ENCODE results near the gene EVA1A.
A peak's percentile ranks its signal among the peaks of the same experiment; 100 is the strongest.

The EVA1A gene

DNA sequence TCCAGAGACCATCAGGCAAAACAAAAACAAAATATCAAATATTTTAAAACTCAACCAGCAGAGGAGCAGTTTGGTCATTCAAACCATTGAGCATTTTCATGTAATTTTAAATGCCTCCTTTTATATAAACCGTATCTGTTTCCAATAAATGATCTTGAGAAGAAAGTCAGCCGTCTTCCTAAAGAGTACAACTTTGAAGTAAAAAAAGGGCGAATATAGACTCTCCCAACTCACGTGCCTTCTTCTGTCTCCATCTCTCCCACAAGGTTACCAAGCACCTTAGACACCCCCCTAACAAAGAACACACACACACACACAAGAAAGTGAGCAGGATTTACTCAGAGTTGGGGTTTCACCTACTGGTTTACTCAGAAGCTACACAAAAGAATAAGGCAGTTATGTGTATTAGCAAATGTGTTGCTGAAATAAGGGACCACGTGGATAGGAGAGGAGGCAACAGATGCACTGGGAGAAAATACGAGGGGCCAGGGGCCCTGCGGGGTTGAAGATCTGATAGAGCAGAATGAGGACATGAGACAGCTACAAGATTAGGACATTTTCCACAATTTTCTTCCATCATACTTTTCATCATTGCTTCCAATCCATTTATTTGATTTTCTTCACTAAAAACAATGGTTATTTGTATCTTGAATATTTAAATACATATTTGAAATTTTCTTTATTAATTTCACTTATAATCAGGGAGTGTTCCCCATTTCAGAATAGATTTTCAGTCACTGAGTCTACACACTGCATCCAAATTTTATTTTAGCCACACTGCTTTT lies 45.0 kb downstream of the EVA1A start:
- Histone ChIP-seq H3K27me3 (ENCODE audit: control insufficient read depth in 1 of 2, insufficient read depth in 1 of 2, low read length in 2 of 2) (no peaks in the 10 kb centered on the region), H3K4me1 (ENCODE audit: control insufficient read depth, insufficient read depth, low read depth, low read length) (no peaks in the 10 kb centered on the region), H3K9me3 (ENCODE audit: control insufficient read depth, low read length) (peaks cover 14% of the 10 kb centered on the region), H2AK5ac (ENCODE audit: low read length, severe bottlenecking) (no peak overlapping the region), H3K27ac (ENCODE audit: low read length, poor library complexity, severe bottlenecking) (no peak overlapping the region), H2BK5ac (ENCODE audit: low read depth, low read length, poor library complexity, severe bottlenecking) (no peak overlapping the region), H3K4ac (ENCODE audit: low read depth in 1 of 2, low read length in 2 of 2) (no peak overlapping the region), H3K23ac (ENCODE audit: low read length in 2 of 2) (no peak overlapping the region), H2BK12ac (ENCODE audit: low read length in 2 of 2) (no peak overlapping the region), H3K9ac (ENCODE audit: low read length) (no peak overlapping the region), H4K91ac (ENCODE audit: low read length) (no peak overlapping the region), H2BK15ac (ENCODE audit: low read depth, poor library complexity, severe bottlenecking) (no peak overlapping the region), H3K18ac (ENCODE audit: low read depth in 1 of 2, low read length in 2 of 2) (no peak overlapping the region), H2BK120ac (ENCODE audit: low read depth, low read length) (no peak overlapping the region), H3K36me3 (ENCODE audit: control insufficient read depth in 1 of 2, insufficient read depth in 2 of 2, low read depth in 1 of 2, low read length in 2 of 2) (peaks cover 34 to 52% of the 10 kb centered on the region in 2 experiments), H3K4me2 (ENCODE audit: low read length, poor library complexity, severe bottlenecking) (no peak overlapping the region), H2AFZ (ENCODE audit: low read depth, low read length) (no peak overlapping the region), H4K8ac (ENCODE audit: low read length) (no peak overlapping the region), H3K4me3 (ENCODE audit: insufficient read depth in 1 of 2, low read depth in 1 of 2, low read length in 2 of 2) (no peak overlapping the region), H3K79me1 (replicated peaks; ENCODE audit: low read length, poor library complexity, severe bottlenecking) (peaks cover 35% of the 10 kb centered on the region), H3K14ac (ENCODE audit: low read length in 2 of 2) (no peak overlapping the region)
- WGBS = 95% methylated on average over 5 of the region's 7 CpGs
- DNase-seq = no peak

DNA sequence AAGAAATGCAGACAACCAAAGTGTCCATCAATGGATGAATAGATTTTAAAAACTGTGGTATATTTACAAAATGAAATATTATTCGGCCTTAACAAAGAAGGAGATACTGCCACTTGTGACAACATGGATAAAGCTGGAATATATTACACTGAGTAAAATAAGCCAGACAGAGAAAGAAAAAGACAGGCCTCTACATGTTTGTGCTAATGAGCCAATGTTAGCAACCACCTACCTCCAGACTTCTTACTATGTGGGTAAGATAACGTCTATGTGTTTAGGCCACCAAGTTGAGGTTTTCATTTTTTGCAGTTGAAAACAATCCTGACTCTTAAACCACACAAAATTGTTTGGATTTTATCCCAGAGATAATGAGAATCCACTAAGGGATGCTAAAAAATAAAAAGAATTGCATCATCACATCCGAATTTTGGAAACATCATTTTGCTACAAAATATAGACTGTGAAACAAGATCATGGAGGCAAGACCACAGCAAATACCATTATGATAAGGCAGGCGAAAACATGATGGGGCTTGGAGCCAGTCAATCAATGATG lies 47.0 kb downstream of the EVA1A start:
- no peak overlapping the region for H3K18ac ChIP-seq (ENCODE audit: low read depth in 1 of 2, low read length in 2 of 2)
- 97% methylated on average over 2 of the region's 4 CpGs for WGBS
- H3K9me3 ChIP-seq (ENCODE audit: control insufficient read depth, low read length) = peaks cover 14% of the 10 kb centered on the region
- no peak overlapping the region for H3K4me3 ChIP-seq (ENCODE audit: insufficient read depth in 1 of 2, low read depth in 1 of 2, low read length in 2 of 2)
- H4K91ac ChIP-seq (ENCODE audit: low read length) = no peak overlapping the region
- H3K4me1 ChIP-seq (ENCODE audit: control insufficient read depth, insufficient read depth, low read depth, low read length) = no peaks in the 10 kb centered on the region
- H3K4ac ChIP-seq (ENCODE audit: low read depth in 1 of 2, low read length in 2 of 2) = no peak overlapping the region
- H2AFZ ChIP-seq (ENCODE audit: low read depth, low read length) = no peak overlapping the region
- no peaks in the 10 kb centered on the region for H3K27me3 ChIP-seq (ENCODE audit: control insufficient read depth in 1 of 2, insufficient read depth in 1 of 2, low read length in 2 of 2)
- no peak overlapping the region for H2BK15ac ChIP-seq (ENCODE audit: low read depth, poor library complexity, severe bottlenecking)
- H2BK5ac ChIP-seq (ENCODE audit: low read depth, low read length, poor library complexity, severe bottlenecking) = no peak overlapping the region
- peak overlapping the region; percentile 17 for H3K9ac ChIP-seq (ENCODE audit: low read length)
- peaks cover 33% of the 10 kb centered on the region for H3K79me1 ChIP-seq (replicated peaks; ENCODE audit: low read length, poor library complexity, severe bottlenecking)
- no peak overlapping the region for H3K14ac ChIP-seq (ENCODE audit: low read length in 2 of 2)
- peaks cover 27 to 52% of the 10 kb centered on the region in 2 experiments for H3K36me3 ChIP-seq (ENCODE audit: control insufficient read depth in 1 of 2, insufficient read depth in 2 of 2, low read depth in 1 of 2, low read length in 2 of 2)
- no peak overlapping the region for H3K23ac ChIP-seq (ENCODE audit: low read length in 2 of 2)
- no peak overlapping the region for H3K27ac ChIP-seq (ENCODE audit: low read length, poor library complexity, severe bottlenecking)
- H4K8ac ChIP-seq (ENCODE audit: low read length) = no peak overlapping the region
- H2AK5ac ChIP-seq (ENCODE audit: low read length, severe bottlenecking) = no peak overlapping the region
- DNase-seq = no peak
- H2BK12ac ChIP-seq (ENCODE audit: low read length in 2 of 2) = no peak overlapping the region
- H2BK120ac ChIP-seq (ENCODE audit: low read depth, low read length) = no peak overlapping the region
- H3K4me2 ChIP-seq (ENCODE audit: low read length, poor library complexity, severe bottlenecking) = no peak overlapping the region

DNA sequence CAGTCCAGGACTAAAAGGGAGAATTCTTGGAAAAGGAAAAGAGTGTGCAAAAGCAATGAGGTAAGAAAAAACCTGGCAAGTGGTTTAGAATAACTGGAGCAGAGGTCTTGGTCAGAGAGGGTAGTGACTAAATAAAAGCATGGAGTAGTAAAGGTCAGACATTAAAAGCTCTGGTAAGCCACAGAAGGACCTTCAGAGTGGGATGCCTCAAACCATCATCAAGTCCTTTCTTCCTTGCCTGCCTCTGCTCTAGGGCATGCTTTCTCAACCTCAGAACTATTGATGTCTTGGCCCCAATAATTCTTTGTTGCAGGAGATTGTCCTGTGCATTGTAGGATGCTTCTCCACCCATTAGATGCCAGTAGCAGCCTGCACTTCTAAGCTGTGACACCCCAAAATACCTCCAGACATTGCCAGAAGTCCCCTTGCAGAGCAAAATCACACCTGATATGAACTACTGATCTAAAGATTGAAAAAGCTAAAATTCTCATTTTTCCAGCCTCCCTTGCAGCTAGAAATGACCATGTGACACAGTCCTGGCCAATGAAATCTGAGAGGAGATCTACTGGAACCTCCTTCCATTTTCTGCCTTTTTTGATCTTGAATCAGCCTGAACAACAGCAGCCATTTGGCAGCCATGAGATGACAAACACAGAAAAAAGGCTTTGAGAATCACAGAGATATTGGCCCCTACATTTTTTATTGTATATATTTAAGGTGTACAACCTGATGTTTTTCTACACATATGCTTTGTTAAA lies 48.1 kb downstream of the EVA1A start:
- Histone ChIP-seq H3K4ac (ENCODE audit: low read depth in 1 of 2, low read length in 2 of 2) (no peak overlapping the region), H3K9ac (ENCODE audit: low read length) (no peak overlapping the region), H3K18ac (ENCODE audit: low read depth in 1 of 2, low read length in 2 of 2) (no peak overlapping the region), H3K14ac (ENCODE audit: low read length in 2 of 2) (no peak overlapping the region), H3K23ac (ENCODE audit: low read length in 2 of 2) (no peak overlapping the region), H3K4me1 (ENCODE audit: control insufficient read depth, insufficient read depth, low read depth, low read length) (no peaks in the 10 kb centered on the region), H2AFZ (ENCODE audit: low read depth, low read length) (no peak overlapping the region), H3K4me3 (ENCODE audit: insufficient read depth in 1 of 2, low read depth in 1 of 2, low read length in 2 of 2) (peak overlapping the region in 1 of 2 experiments; percentile 22), H3K36me3 (ENCODE audit: control insufficient read depth in 1 of 2, insufficient read depth in 2 of 2, low read depth in 1 of 2, low read length in 2 of 2) (peaks cover 18 to 46% of the 10 kb centered on the region in 2 experiments), H3K79me1 (replicated peaks; ENCODE audit: low read length, poor library complexity, severe bottlenecking) (peaks cover 26% of the 10 kb centered on the region), H2BK15ac (ENCODE audit: low read depth, poor library complexity, severe bottlenecking) (no peak overlapping the region), H3K27ac (ENCODE audit: low read length, poor library complexity, severe bottlenecking) (no peak overlapping the region), H2BK120ac (ENCODE audit: low read depth, low read length) (no peak overlapping the region), H2BK5ac (ENCODE audit: low read depth, low read length, poor library complexity, severe bottlenecking) (no peak overlapping the region), H4K91ac (ENCODE audit: low read length) (no peak overlapping the region), H3K27me3 (ENCODE audit: control insufficient read depth in 1 of 2, insufficient read depth in 1 of 2, low read length in 2 of 2) (no peaks in the 10 kb centered on the region), H3K4me2 (ENCODE audit: low read length, poor library complexity, severe bottlenecking) (no peak overlapping the region), H3K9me3 (ENCODE audit: control insufficient read depth, low read length) (peaks cover 14% of the 10 kb centered on the region), H2BK12ac (ENCODE audit: low read length in 2 of 2) (no peak overlapping the region), H2AK5ac (ENCODE audit: low read length, severe bottlenecking) (no peak overlapping the region), H4K8ac (ENCODE audit: low read length) (no peak overlapping the region)
- no peak for DNase-seq

DNA sequence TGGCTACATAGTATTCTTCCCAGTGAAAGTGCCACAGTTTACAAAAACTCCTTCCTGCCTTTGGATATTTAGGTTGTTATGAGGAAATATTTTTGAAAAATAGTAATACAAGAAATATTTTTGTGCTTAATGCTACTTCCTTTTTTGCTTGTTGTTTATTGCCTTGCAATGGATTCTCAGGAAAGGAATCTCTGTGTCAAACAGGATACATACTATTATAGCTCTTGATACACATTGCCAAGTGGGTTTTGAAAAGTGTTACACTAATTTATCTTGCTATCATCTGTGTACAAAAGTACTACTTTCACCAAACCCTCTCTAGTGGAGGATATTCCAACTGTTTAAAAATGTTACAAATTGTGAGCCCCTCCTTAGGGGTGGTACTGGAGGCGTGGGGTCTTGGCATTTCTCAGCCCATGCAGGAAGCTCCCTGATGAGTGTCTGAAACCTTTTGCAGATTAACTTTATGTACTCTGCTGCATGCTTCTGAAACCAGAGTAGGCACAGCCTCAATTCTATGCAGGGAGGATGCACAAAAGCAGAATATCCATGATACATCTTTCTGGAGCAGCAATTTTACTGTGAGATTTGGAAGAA lies 54.5 kb downstream of the EVA1A start:
- no peak overlapping the region for H3K4me2 ChIP-seq (ENCODE audit: low read length, poor library complexity, severe bottlenecking)
- no peak overlapping the region for H2BK120ac ChIP-seq (ENCODE audit: low read depth, low read length)
- no peak overlapping the region for H3K18ac ChIP-seq (ENCODE audit: low read depth in 1 of 2, low read length in 2 of 2)
- peaks cover 3 to 12% of the 10 kb centered on the region in 2 experiments for H3K36me3 ChIP-seq (ENCODE audit: control insufficient read depth in 1 of 2, insufficient read depth in 2 of 2, low read depth in 1 of 2, low read length in 2 of 2)
- H2BK12ac ChIP-seq (ENCODE audit: low read length in 2 of 2) = no peak overlapping the region
- H3K27ac ChIP-seq (ENCODE audit: low read length, poor library complexity, severe bottlenecking) = no peak overlapping the region
- H2BK15ac ChIP-seq (ENCODE audit: low read depth, poor library complexity, severe bottlenecking) = no peak overlapping the region
- no peak overlapping the region for H3K14ac ChIP-seq (ENCODE audit: low read length in 2 of 2)
- no peak overlapping the region for H2AK5ac ChIP-seq (ENCODE audit: low read length, severe bottlenecking)
- H3K4me1 ChIP-seq (ENCODE audit: control insufficient read depth, insufficient read depth, low read depth, low read length) = peaks cover 5% of the 10 kb centered on the region
- H3K4me3 ChIP-seq (ENCODE audit: insufficient read depth in 1 of 2, low read depth in 1 of 2, low read length in 2 of 2) = no peak overlapping the region
- H2BK5ac ChIP-seq (ENCODE audit: low read depth, low read length, poor library complexity, severe bottlenecking) = no peak overlapping the region
- H3K9ac ChIP-seq (ENCODE audit: low read length) = no peak overlapping the region
- 62% methylated on average over 1 of the region's 1 CpG for WGBS
- no peaks in the 10 kb centered on the region for H3K9me3 ChIP-seq (ENCODE audit: control insufficient read depth, low read length)
- H3K27me3 ChIP-seq (ENCODE audit: control insufficient read depth in 1 of 2, insufficient read depth in 1 of 2, low read length in 2 of 2) = no peaks in the 10 kb centered on the region
- H4K91ac ChIP-seq (ENCODE audit: low read length) = no peak overlapping the region
- H3K23ac ChIP-seq (ENCODE audit: low read length in 2 of 2) = no peak overlapping the region
- no peak for DNase-seq
- no peak overlapping the region for H2AFZ ChIP-seq (ENCODE audit: low read depth, low read length)
- peaks cover 23% of the 10 kb centered on the region for H3K79me1 ChIP-seq (replicated peaks; ENCODE audit: low read length, poor library complexity, severe bottlenecking)
- H3K4ac ChIP-seq (ENCODE audit: low read depth in 1 of 2, low read length in 2 of 2) = no peak overlapping the region
- H4K8ac ChIP-seq (ENCODE audit: low read length) = no peak overlapping the region
